PFSK-1 (cell line): ENCODE results near the gene GPR18.

Source experiments
- POLR2AphosphoS5 ChIP-seq: IDR thresholded peaks from 2 replicates; pipeline ENCODE4 v1.6.1; 2012; ENCODE audit warnings: low read depth, mild to moderate bottlenecking, control low read depth, low read length, moderate library complexity
- REST ChIP-seq, 2 experiments: IDR thresholded peaks; 2 replicates each; pipeline versions ENCODE4 v1.6.1 to v1.8.0; 2011 to 2012; ENCODE audit warnings: low read depth in 2 of 2, low read length in 2 of 2, control low read depth in 1 of 2, inconsistent platforms in 1 of 2, mild to moderate bottlenecking in 1 of 2, moderate library complexity in 1 of 2; ENCODE audit not compliant: insufficient read depth in 1 of 2
- SIN3A ChIP-seq: IDR thresholded peaks from 2 replicates; pipeline ENCODE4 v1.6.1; 2012; ENCODE audit warnings: mild to moderate bottlenecking, low read length, moderate library complexity, borderline replicate concordance; ENCODE audit not compliant: insufficient read depth
- TAF1 ChIP-seq: IDR thresholded peaks from 2 replicates; pipeline ENCODE4 v1.6.1; 2012; ENCODE audit warnings: low read length, control low read depth, borderline replicate concordance; ENCODE audit not compliant: insufficient read depth

GRCh38 chr13:99301913-99302636, 43.9 kb upstream of the GPR18 start:
- no peak for TF ChIP-seq REST (IDR thresholded peaks at IDR 0.05; ENCODE audit: insufficient read depth in 1 of 2, low read depth in 2 of 2, low read length in 2 of 2)
- TF ChIP-seq POLR2AphosphoS5, result no peak
- TF ChIP-seq TAF1, result no peak
- no peak for TF ChIP-seq SIN3A
